Measurements from ENCODE around the gene COQ8B.
"Not testable (repeated sequence)": the region's sequence is repeated elsewhere in the genome, so short reads cannot be mapped to it uniquely, and the experiment has no call there.

The COQ8B gene

GRCh38 chr19:40741527-40742390 lies 25.1 kb upstream of the COQ8B start:
- DNase-seq: no peak

- no peak for DNase-seq
These were observed 24.1 kb upstream of the COQ8B start for GRCh38 chr19:40740747-40741146.

- no peak for DNase-seq
These were observed 23.4 kb upstream of the COQ8B start for GRCh38 chr19:40739871-40740703.

GRCh38 chr19:40739030-40739839 lies 22.5 kb upstream of the COQ8B start:
- DNase-seq: no peak

- no peak for DNase-seq
These were observed 20.5 kb upstream of the COQ8B start for GRCh38 chr19:40737102-40737644.

GRCh38 chr19:40736661-40737060 lies 20.0 kb upstream of the COQ8B start:
- no peak for DNase-seq

GRCh38 chr19:40735013-40735771 lies 18.5 kb upstream of the COQ8B start:
- DNase-seq: no peak

- no peak for DNase-seq
These were observed 16.5 kb upstream of the COQ8B start for GRCh38 chr19:40733149-40733548.

- not testable (repeated sequence) for DNase-seq
These were observed 15.6 kb upstream of the COQ8B start for GRCh38 chr19:40732304-40732703.

- DNase-seq: not testable (repeated sequence)
These were observed 13.4 kb upstream of the COQ8B start for GRCh38 chr19:40730065-40730464.

GRCh38 chr19:40726279-40726678 lies 9.6 kb upstream of the COQ8B start:
- no peak for DNase-seq

- no peak for DNase-seq
These were observed 8.2 kb upstream of the COQ8B start for GRCh38 chr19:40724855-40725254.

GRCh38 chr19:40724315-40724714 lies 7.6 kb upstream of the COQ8B start:
- no peak for DNase-seq

GRCh38 chr19:40723661-40724254 lies 7.1 kb upstream of the COQ8B start:
- no peak for DNase-seq

GRCh38 chr19:40721936-40722661 lies 5.4 kb upstream of the COQ8B start:
- no peak for DNase-seq

GRCh38 chr19:40721140-40721486 lies 4.4 kb upstream of the COQ8B start:
- no peak for DNase-seq

GRCh38 chr19:40719414-40719894 lies 2.8 kb upstream of the COQ8B start:
- DNase-seq: no peak

- DNase-seq: peak; percentile 3
These were observed 2.2 kb upstream of the COQ8B start for GRCh38 chr19:40718774-40719391.

GRCh38 chr19:40717880-40718773 lies 1.4 kb upstream of the COQ8B start:
- no peak for DNase-seq
